Neural cell (in vitro differentiated cells): ENCODE measurements around the gene IREB2. TPM values are rescaled to one million over a fixed set of nuclear protein-coding genes. Genes with fewer than 3 reads are reported as not detected.

Experiments
- H2AFZ ChIP-seq: fragments of 200-600, 300-800 bp; sonication (generic), shearing (Covaris generic); 2 replicates; pipeline ENCODE4 v1.6.0; 2014; ENCODE audit warnings: low read depth, mild to moderate bottlenecking, antibody characterized with exemption, low read length, moderate library complexity
- H3F3A ChIP-seq: fragments of 200-600 bp; shearing (Covaris generic); 2 replicates; pipeline ENCODE4 v1.6.1; 2016; ENCODE audit warnings: mild to moderate bottlenecking, moderate library complexity, mixed read lengths, antibody characterized with exemption, low read length; ENCODE audit not compliant: insufficient read depth, poor library complexity, severe bottlenecking
- H3K27ac ChIP-seq: fragments of 200-600, 300-800 bp; sonication (generic), shearing (Covaris generic); 2 replicates; pipeline ENCODE4 v1.5.1; 2014; ENCODE audit warnings: mild to moderate bottlenecking, low read length, moderate library complexity
- H3K27me3 ChIP-seq: fragments of 300-800, 200-600 bp; sonication (generic), shearing (Covaris generic); 2 replicates; pipeline ENCODE4 v1.6.0; 2014; ENCODE audit warnings: mild to moderate bottlenecking, low read depth, low read length, moderate library complexity; ENCODE audit not compliant: insufficient read depth
- H3K36me3 ChIP-seq: fragments of 300-800, 200-600 bp; sonication (generic), shearing (Covaris generic); 2 replicates; pipeline ENCODE4 v1.5.1; 2014; ENCODE audit warnings: mild to moderate bottlenecking, antibody characterized with exemption, low read length, moderate library complexity; ENCODE audit not compliant: insufficient read depth
- H3K4me2 ChIP-seq: fragments of 300-800, 200-600 bp; sonication (generic), shearing (Covaris generic); 2 replicates; pipeline ENCODE4 v1.6.0; 2014; ENCODE audit warnings: mild to moderate bottlenecking, low read length
- H3K4me3 ChIP-seq: fragments of 300-800, 200-600 bp; sonication (generic), shearing (Covaris generic); 2 replicates; pipeline ENCODE4 v1.5.1; 2014; ENCODE audit warnings: mild to moderate bottlenecking, low read length, moderate library complexity
- H3K79me2 ChIP-seq: fragments of 200-600 bp; shearing (Covaris generic); replicated peaks from 2 replicates; pipeline ENCODE4 v1.6.0; 2014; ENCODE audit warnings: mild to moderate bottlenecking, low read length, moderate library complexity; ENCODE audit not compliant: insufficient read depth
- H3K9ac ChIP-seq: fragments of 300-800, 200-600 bp; sonication (generic), shearing (Covaris generic); 2 replicates; pipeline ENCODE4 v1.6.1; 2016; ENCODE audit warnings: mild to moderate bottlenecking, low read length, mixed read lengths
- H3K9me2 ChIP-seq: fragments of 200-600 bp; shearing (Covaris generic); 2 replicates; pipeline ENCODE4 v1.6.1; 2016; ENCODE audit warnings: mild to moderate bottlenecking, low read length, mixed read lengths; ENCODE audit not compliant: insufficient read depth
- H3K9me3 ChIP-seq: fragments of 200-600, 300-800 bp; sonication (generic), shearing (Covaris generic); 2 replicates; pipeline ENCODE4 v1.6.1; 2016; ENCODE audit warnings: mild to moderate bottlenecking, mixed run types, low read length, moderate library complexity, mixed read lengths
- H4K20me1 ChIP-seq: fragments of 200-600 bp; shearing (Covaris generic); 2 replicates; pipeline ENCODE4 v1.6.1; 2016; ENCODE audit warnings: mild to moderate bottlenecking, mixed run types; ENCODE audit not compliant: insufficient read depth
- EP300 ChIP-seq: fragments of 450-650 bp; conservative IDR thresholded peaks from 2 replicates; pipeline ENCODE4 v1.6.1; 2014; ENCODE audit warnings: antibody characterized with exemption, mild to moderate bottlenecking, moderate library complexity; ENCODE audit not compliant: poor library complexity, severe bottlenecking
- EZH2 ChIP-seq: fragments of 200-600, 300-800 bp; shearing (Covaris generic), sonication (generic); IDR thresholded peaks from 2 replicates; pipeline ENCODE4 v1.6.1; 2014; ENCODE audit warnings: antibody characterized with exemption, low read length, borderline replicate concordance, mild to moderate bottlenecking; ENCODE audit not compliant: insufficient read depth, poor library complexity, severe bottlenecking
- MXI1 ChIP-seq: fragments of 450-650 bp; conservative IDR thresholded peaks from 2 replicates; pipeline ENCODE4 v1.6.1; 2014; ENCODE audit warnings: antibody characterized with exemption, mild to moderate bottlenecking; ENCODE audit not compliant: poor library complexity, severe bottlenecking
- POLR2AphosphoS5 ChIP-seq: IDR thresholded peaks from 2 replicates; pipeline ENCODE4 v1.6.1; 2012
- RAD21 ChIP-seq: fragments of 450-650 bp; conservative IDR thresholded peaks from 2 replicates; pipeline ENCODE4 v1.6.1; 2014; ENCODE audit warnings: antibody characterized with exemption, mild to moderate bottlenecking, moderate library complexity
- SMC3 ChIP-seq: fragments of 450-650 bp; conservative IDR thresholded peaks from 2 replicates; pipeline ENCODE4 v1.6.1; 2014; ENCODE audit warnings: antibody characterized with exemption, mild to moderate bottlenecking, moderate library complexity; ENCODE audit not compliant: poor library complexity
- TAF1 ChIP-seq: IDR thresholded peaks from 2 replicates; pipeline ENCODE4 v1.6.1; 2012; ENCODE audit warnings: low read depth
- polyA plus RNA-seq: library from polyadenylated mRNA; depleted of rRNA; stranded (reverse); fragments of >200 nt; gene quantifications from 2 replicates; pipeline ENCODE4 v1.2.3, GENCODE V29; 2014
- TF ChIP-seq, protein P1 (sequence below): fragments of 450-650 bp; IDR thresholded peaks from 2 replicates; pipeline ENCODE4 v1.5.1; 2014; ENCODE audit warnings: antibody characterized with exemption, mild to moderate bottlenecking, moderate library complexity; ENCODE audit not compliant: poor library complexity, severe bottlenecking
- TF ChIP-seq, protein P2 (sequence below): IDR thresholded peaks from 2 replicates; pipeline ENCODE4 v1.6.1; 2012; ENCODE audit warnings: borderline replicate concordance

Gene IREB2
- polyA plus RNA-seq, 1 donor from 2014 or later, result 45.5 TPM

DNA sequence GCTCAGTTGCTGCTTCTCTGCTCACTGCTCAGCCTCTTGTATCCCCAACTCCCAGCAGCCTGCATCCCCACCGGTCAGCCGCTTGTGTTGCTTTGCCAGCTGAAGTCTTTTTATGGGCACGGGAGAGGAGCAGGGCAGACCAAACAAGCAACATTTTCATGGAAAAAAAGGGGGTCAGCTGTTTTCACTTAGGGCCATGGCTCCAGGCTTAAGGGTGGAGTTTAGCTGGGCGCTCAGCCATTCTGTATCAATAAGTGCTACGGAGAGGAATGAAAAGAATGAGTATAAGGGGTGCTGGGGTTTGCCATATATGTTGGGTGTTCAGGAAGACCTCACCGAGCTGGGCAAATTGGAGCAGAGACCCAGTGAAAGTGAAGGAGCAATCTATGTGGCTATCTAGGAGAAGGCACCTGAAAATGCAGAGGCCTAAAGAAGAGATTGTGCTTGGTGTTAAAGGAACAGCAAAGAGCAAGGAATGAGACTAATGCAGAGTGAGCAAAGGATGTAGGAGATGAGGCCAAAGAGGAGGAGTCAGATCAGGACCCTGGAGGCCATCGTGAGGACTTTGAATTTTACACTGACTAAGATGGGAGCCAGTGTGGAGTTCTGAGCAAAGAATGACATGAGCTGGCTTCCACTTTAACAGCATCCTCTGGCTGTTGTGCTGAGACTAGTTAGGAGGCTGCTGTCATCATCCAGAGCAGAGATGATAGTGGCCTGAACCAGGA lies 16.6 kb upstream of the IREB2 start:
- Histone ChIP-seq H3K27ac (no peak overlapping the region), H3K9ac (no peak overlapping the region), H2AFZ (no peak overlapping the region), H3F3A (no peaks in the 10 kb centered on the region), H3K4me3 (no peak overlapping the region), H3K36me3 (no peaks in the 10 kb centered on the region), H3K9me2 (no peaks in the 10 kb centered on the region), H3K9me3 (no peaks in the 10 kb centered on the region), H3K79me2 (no peaks in the 10 kb centered on the region), H3K4me2 (no peak overlapping the region), H3K27me3 (peaks cover 2% of the 10 kb centered on the region), H4K20me1 (no peaks in the 10 kb centered on the region)
- no peak for TF ChIP-seq SMC3
- no peak for TF ChIP-seq RAD21
- TF ChIP-seq, protein P1, sequence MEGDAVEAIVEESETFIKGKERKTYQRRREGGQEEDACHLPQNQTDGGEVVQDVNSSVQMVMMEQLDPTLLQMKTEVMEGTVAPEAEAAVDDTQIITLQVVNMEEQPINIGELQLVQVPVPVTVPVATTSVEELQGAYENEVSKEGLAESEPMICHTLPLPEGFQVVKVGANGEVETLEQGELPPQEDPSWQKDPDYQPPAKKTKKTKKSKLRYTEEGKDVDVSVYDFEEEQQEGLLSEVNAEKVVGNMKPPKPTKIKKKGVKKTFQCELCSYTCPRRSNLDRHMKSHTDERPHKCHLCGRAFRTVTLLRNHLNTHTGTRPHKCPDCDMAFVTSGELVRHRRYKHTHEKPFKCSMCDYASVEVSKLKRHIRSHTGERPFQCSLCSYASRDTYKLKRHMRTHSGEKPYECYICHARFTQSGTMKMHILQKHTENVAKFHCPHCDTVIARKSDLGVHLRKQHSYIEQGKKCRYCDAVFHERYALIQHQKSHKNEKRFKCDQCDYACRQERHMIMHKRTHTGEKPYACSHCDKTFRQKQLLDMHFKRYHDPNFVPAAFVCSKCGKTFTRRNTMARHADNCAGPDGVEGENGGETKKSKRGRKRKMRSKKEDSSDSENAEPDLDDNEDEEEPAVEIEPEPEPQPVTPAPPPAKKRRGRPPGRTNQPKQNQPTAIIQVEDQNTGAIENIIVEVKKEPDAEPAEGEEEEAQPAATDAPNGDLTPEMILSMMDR, result no peak
- TF ChIP-seq, protein P2, sequence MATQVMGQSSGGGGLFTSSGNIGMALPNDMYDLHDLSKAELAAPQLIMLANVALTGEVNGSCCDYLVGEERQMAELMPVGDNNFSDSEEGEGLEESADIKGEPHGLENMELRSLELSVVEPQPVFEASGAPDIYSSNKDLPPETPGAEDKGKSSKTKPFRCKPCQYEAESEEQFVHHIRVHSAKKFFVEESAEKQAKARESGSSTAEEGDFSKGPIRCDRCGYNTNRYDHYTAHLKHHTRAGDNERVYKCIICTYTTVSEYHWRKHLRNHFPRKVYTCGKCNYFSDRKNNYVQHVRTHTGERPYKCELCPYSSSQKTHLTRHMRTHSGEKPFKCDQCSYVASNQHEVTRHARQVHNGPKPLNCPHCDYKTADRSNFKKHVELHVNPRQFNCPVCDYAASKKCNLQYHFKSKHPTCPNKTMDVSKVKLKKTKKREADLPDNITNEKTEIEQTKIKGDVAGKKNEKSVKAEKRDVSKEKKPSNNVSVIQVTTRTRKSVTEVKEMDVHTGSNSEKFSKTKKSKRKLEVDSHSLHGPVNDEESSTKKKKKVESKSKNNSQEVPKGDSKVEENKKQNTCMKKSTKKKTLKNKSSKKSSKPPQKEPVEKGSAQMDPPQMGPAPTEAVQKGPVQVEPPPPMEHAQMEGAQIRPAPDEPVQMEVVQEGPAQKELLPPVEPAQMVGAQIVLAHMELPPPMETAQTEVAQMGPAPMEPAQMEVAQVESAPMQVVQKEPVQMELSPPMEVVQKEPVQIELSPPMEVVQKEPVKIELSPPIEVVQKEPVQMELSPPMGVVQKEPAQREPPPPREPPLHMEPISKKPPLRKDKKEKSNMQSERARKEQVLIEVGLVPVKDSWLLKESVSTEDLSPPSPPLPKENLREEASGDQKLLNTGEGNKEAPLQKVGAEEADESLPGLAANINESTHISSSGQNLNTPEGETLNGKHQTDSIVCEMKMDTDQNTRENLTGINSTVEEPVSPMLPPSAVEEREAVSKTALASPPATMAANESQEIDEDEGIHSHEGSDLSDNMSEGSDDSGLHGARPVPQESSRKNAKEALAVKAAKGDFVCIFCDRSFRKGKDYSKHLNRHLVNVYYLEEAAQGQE, result no peak
- TF ChIP-seq EZH2, result no peak
- TF ChIP-seq POLR2AphosphoS5, result no peak
- no peak for TF ChIP-seq TAF1
- TF ChIP-seq EP300, result no peak
- TF ChIP-seq MXI1, result no peak

GRCh38 chr15:78422571-78423340 lies 15.3 kb upstream of the IREB2 start:
- H3K4me3 ChIP-seq, result no peak overlapping the region
- no peaks in the 10 kb centered on the region for H3F3A ChIP-seq
- no peaks in the 10 kb centered on the region for H3K9me3 ChIP-seq
- H3K79me2 ChIP-seq, result no peaks in the 10 kb centered on the region
- H3K9me2 ChIP-seq, result no peaks in the 10 kb centered on the region
- H3K27me3 ChIP-seq, result peaks cover 2% of the 10 kb centered on the region
- H3K4me2 ChIP-seq, result no peak overlapping the region
- H2AFZ ChIP-seq, result no peak overlapping the region
- no peak overlapping the region for H3K27ac ChIP-seq
- H3K36me3 ChIP-seq, result no peaks in the 10 kb centered on the region
- TF ChIP-seq, protein P2, result no peak
- TF ChIP-seq SMC3 (peak; percentile 93), TAF1 (no peak), RAD21 (peak; percentile 81), POLR2AphosphoS5 (no peak), EP300 (peak; percentile 19)
- TF ChIP-seq, protein P1, result peak; percentile 92
- H3K9ac ChIP-seq, result no peak overlapping the region
- no peaks in the 10 kb centered on the region for H4K20me1 ChIP-seq
